GM18508 (cell line): ENCODE results near the gene CATSPER1.

Experiments
- ATAC-seq: cut with Tn5 transposase; IDR thresholded peaks from one replicate; pipeline ENCODE4 v1.9.1; 2021; ENCODE audit warnings: moderate number of reproducible peaks; ENCODE audit not compliant: insufficient read depth, unreplicated experiment

Gene CATSPER1

DNA sequence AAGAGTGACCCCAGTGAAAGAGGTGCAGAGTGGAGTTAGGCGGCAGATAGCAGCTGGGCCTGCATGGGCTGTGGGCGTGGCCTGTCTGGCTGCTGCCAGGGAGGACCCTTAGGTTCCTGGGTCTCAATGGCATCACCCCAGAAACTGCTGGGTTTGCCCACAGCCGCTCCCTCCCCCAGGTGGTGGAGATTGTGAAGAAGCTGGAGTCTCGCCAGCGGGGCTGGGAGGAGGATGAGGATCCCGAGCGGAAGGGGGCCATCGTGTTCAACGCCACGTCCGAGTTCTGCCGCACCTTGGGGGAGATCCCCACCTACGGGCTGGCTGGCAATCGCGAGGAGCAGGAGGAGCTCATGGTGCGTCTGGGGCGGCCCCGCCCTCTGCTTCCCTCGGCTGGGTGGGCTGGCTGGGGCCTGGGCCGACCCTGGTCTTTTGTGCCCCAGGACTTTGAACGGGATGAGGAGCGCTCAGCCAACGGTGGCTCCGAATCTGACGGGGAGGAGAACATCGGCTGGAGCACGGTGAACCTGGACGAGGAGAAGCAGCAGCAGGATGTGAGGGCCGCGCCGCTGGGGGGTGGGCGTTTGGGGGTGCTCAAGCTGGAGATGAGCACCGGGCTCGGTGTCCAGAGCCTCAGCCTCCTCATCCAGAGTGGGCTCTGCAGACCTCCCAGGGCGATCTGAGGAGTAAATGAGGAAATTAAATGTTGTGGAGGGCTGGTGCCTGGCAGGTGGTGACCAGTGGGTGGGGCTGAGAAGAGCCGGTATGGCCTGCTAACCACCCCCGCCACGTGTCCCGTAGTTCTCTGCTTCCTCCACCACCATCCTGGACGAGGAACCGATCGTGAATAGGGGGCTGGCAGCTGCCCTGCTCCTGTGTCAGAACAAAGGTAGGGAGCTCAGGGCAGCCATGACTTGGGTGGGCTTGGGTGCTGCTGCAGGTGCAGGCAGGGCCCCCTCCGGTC lies 49.8 kb downstream of the CATSPER1 start:
- no peak for ATAC-seq

- ATAC-seq = no peak
These were observed 50.5 kb downstream of the CATSPER1 start for GRCh38 chr11:65975771-65976170.

- no peak for ATAC-seq
These were observed 52.7 kb downstream of the CATSPER1 start for GRCh38 chr11:65973439-65974110.

DNA sequence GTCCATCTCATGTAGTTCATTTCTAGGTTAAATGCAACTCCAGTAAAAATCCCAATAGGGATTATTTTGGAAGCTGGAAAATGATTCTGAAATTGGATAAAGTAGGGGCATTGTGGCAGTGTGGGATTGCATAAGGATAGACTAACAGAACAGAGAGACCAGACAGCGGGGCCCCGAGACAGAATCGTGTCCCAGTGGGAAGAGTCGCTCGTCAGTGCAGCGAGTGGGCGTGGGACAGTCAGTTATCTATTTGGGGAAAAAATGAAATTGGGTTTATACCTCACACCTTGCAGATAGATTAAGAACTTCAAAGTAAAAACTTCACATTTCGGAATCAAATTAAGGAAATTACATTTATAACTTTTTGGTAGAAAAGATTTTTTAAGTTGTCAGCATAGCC lies 54.2 kb downstream of the CATSPER1 start:
- ATAC-seq = no peak

DNA sequence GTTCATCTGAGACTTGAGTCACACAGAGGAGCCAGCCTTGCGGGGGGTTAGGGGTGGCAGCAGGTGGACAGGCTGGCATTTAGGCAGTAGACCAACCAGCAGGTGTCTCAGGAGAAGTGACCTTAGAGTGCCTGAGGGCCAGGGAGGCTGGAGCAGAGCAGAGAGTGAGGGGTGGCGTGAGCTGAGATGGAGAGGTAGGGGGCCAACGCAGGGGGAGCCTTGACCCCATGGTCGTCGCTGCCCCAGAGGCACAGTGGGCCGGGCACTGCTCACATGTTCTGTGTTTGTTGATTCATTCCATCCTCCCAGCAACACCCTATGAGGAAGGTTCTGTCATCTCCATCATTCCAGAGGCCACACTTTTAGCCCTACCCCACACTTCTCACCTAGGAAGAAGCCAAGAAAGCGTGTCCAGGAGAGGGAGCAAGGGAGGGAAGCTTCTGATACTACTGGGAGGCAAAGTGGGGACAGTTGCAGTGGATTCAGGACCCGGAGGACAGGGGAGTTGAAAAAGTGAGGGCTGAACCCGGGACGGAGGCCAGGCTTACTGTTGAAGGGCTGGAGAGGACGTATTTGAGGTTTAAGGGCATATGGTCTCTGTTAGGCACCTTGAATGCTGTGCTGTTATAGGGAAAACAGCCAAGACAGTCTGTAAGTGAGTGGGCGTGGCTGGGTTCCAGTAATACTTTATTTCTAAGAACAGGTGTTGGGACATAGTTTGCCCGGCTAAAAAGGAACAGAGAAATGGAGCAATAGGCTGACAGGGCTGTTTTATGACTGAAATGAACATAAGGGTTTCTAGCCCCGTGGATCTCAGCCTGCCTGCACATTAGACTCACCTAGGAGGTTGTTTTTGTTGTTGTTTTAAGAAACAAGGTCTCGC lies 57.4 kb downstream of the CATSPER1 start:
- ATAC-seq = no peak

- ATAC-seq = no peak
These were observed 58.8 kb downstream of the CATSPER1 start for GRCh38 chr11:65967329-65967934.
